T-helper 22 cell (primary cell): ENCODE measurements around the gene ASF1B.
"Not testable (repeated sequence)": the region's sequence is repeated elsewhere in the genome, so short reads cannot be mapped to it uniquely, and the experiment has no call there.

Experiments
- DNase-seq: peaks from one replicate; pipeline ENCODE4 v3.0.0-alpha.2; 2020; ENCODE audit warnings: low read depth

The ASF1B gene

GRCh38 chr19:14136509-14137281, at the start of gene ASF1B:
ASF1B (minus strand) TSS chr19:14136589; CDS start chr19:14136456, 133 bp downstream.
- peak; percentile 98 for DNase-seq

- not testable (repeated sequence) for DNase-seq
Measured at GRCh38 chr19:14185691-14186090, 49.3 kb upstream of the ASF1B start.

GRCh38 chr19:14185158-14185557, 48.8 kb upstream of the ASF1B start:
- DNase-seq, result no peak

GRCh38 chr19:14183741-14184350, 47.5 kb upstream of the ASF1B start:
- no peak for DNase-seq

- no peak for DNase-seq
Measured at GRCh38 chr19:14182476-14182875, 46.1 kb upstream of the ASF1B start.

- DNase-seq, result no peak
Measured at GRCh38 chr19:14181906-14182305, 45.5 kb upstream of the ASF1B start.

GRCh38 chr19:14181199-14181598, 44.8 kb upstream of the ASF1B start:
- DNase-seq, result not testable (repeated sequence)

- no peak for DNase-seq
Measured at GRCh38 chr19:14177496-14178074, 41.2 kb upstream of the ASF1B start.

GRCh38 chr19:14175351-14175792, 39.0 kb upstream of the ASF1B start:
- no peak for DNase-seq

GRCh38 chr19:14174883-14175282, 38.5 kb upstream of the ASF1B start:
- DNase-seq, result no peak

- no peak for DNase-seq
Measured at GRCh38 chr19:14168993-14169392, 32.6 kb upstream of the ASF1B start.

GRCh38 chr19:14168259-14168972, 32.0 kb upstream of the ASF1B start:
- DNase-seq, result no peak

- DNase-seq, result no peak
Measured at GRCh38 chr19:14167576-14168138, 31.3 kb upstream of the ASF1B start.

GRCh38 chr19:14166999-14167575, 30.7 kb upstream of the ASF1B start:
- DNase-seq, result no peak

- DNase-seq, result no peak
Measured at GRCh38 chr19:14165990-14166830, 29.8 kb upstream of the ASF1B start.

GRCh38 chr19:14164724-14165493, 28.5 kb upstream of the ASF1B start:
- DNase-seq, result no peak

GRCh38 chr19:14164082-14164481, 27.7 kb upstream of the ASF1B start:
- DNase-seq, result no peak

GRCh38 chr19:14162871-14163297, 26.5 kb upstream of the ASF1B start:
- DNase-seq, result no peak

- no peak for DNase-seq
Measured at GRCh38 chr19:14161305-14161704, 24.9 kb upstream of the ASF1B start.
